WTC11 (cell line): ENCODE data around the gene SH3BGRL. TPM values are rescaled to one million over a fixed set of nuclear protein-coding genes. Genes with fewer than 3 reads are reported as not detected.

Source experiments
- ATAC-seq: fragments of 200-7000 bp; cut with Tn5 transposase; 2 replicates; pipeline ENCODE4 v1.10.0; 2021; ENCODE audit warnings: mild to moderate bottlenecking, moderate library complexity
- CTCF ChIA-PET: fragments of 300-600 bp; sonication (Branson Sonifier 250); formaldehyde crosslinking; loops from one replicate; lab custom pipeline; 2021; ENCODE audit warnings: antibody characterized with exemption; lab: Charles Lee
- POLR2A ChIA-PET: fragments of 350-600 bp; sonication (Branson Sonifier 250); formaldehyde crosslinking; loops from one replicate; lab custom pipeline; 2021; ENCODE audit warnings: antibody characterized with exemption; lab: Charles Lee
- DNase-seq: peaks from one replicate; pipeline ENCODE4 v3.0.0; 2021; ENCODE audit warnings: low spot score
- H3K27ac Mint-ChIP-seq: 2 replicates; pipeline ENCODE4 v1.8.0; 2021; ENCODE audit warnings: mixed read lengths
- H3K27me3 Mint-ChIP-seq: 2 replicates; pipeline ENCODE4 v1.8.0; 2021; ENCODE audit warnings: low read depth, mild to moderate bottlenecking, moderate library complexity, mixed read lengths
- H3K36me3 Mint-ChIP-seq: 2 replicates; pipeline ENCODE4 v1.8.0; 2021; ENCODE audit warnings: mixed read lengths
- H3K4me1 Mint-ChIP-seq: 2 replicates; pipeline ENCODE4 v1.8.0; 2022; ENCODE audit warnings: mixed read lengths
- H3K4me3 Mint-ChIP-seq: 2 replicates; pipeline ENCODE4 v1.8.0; 2021; ENCODE audit warnings: mild to moderate bottlenecking, moderate library complexity, mixed read lengths
- H3K9me3 Mint-ChIP-seq: 2 replicates; pipeline ENCODE4 v1.8.0; 2021; ENCODE audit warnings: mixed read lengths
- AR ChIP-seq: fragments of 250-450 bp; sonication (Bioruptor Pico); IDR thresholded peaks from 2 replicates; pipeline ENCODE4 v1.9.0; 2021; ENCODE audit warnings: mild to moderate bottlenecking
- E2F4 ChIP-seq: sonication (generic); formaldehyde crosslinking; IDR thresholded peaks from 2 replicates; pipeline ENCODE4 v1.8.1; 2022; ENCODE audit warnings: low read depth, mild to moderate bottlenecking, moderate library complexity, missing genetic modification reagents, borderline replicate concordance
- ELF4 ChIP-seq: sonication (generic); formaldehyde crosslinking; IDR thresholded peaks from 2 replicates; pipeline ENCODE4 v1.8.1; 2022; ENCODE audit warnings: low read depth, mild to moderate bottlenecking, moderate library complexity, missing genetic modification reagents
- GABPB1 ChIP-seq: sonication (generic); formaldehyde crosslinking; IDR thresholded peaks from 2 replicates; pipeline ENCODE4 v1.8.1; 2023; ENCODE audit warnings: mild to moderate bottlenecking, missing genetic modification reagents
- HMGXB4 ChIP-seq: sonication (generic); formaldehyde crosslinking; IDR thresholded peaks from 2 replicates; pipeline ENCODE4 v1.8.1; 2023; ENCODE audit warnings: mild to moderate bottlenecking, moderate library complexity, missing genetic modification reagents
- MYBL2 ChIP-seq: sonication (generic); formaldehyde crosslinking; IDR thresholded peaks from 2 replicates; pipeline ENCODE4 v1.8.1; 2023; ENCODE audit warnings: mild to moderate bottlenecking, moderate library complexity, missing genetic modification reagents
- NR3C1 ChIP-seq: sonication (generic); formaldehyde crosslinking; conservative IDR thresholded peaks from 2 replicates; pipeline ENCODE4 v1.8.1; 2023; ENCODE audit warnings: low read depth, mild to moderate bottlenecking, missing genetic modification reagents
- ZBTB43 ChIP-seq: sonication (generic); formaldehyde crosslinking; IDR thresholded peaks from 2 replicates; pipeline ENCODE4 v1.8.1; 2023; ENCODE audit warnings: mild to moderate bottlenecking, missing genetic modification reagents
- ZNF232 ChIP-seq: sonication (generic); formaldehyde crosslinking; IDR thresholded peaks from 2 replicates; pipeline ENCODE4 v1.8.0; 2022; ENCODE audit warnings: mild to moderate bottlenecking, missing genetic modification reagents
- ZNF512 ChIP-seq: sonication (generic); formaldehyde crosslinking; IDR thresholded peaks from 2 replicates; pipeline ENCODE4 v1.8.1; 2022; ENCODE audit warnings: missing genetic modification reagents, borderline replicate concordance
- ZSCAN18 ChIP-seq: fragments of 250-450 bp; sonication (Bioruptor Pico); IDR thresholded peaks from 2 replicates; pipeline ENCODE4 v2.1.2; 2022; ENCODE audit warnings: mild to moderate bottlenecking, moderate library complexity
- total RNA-seq: library from RNA; stranded (reverse); gene quantifications from 3 replicates; pipeline ENCODE4 v1.2.3, GENCODE V29; 2021
- TF ChIP-seq, protein P1 (sequence below): sonication (generic); formaldehyde crosslinking; IDR thresholded peaks from 2 replicates; pipeline ENCODE4 v1.8.0; 2023; ENCODE audit warnings: mild to moderate bottlenecking, missing genetic modification reagents
- TF ChIP-seq, protein P2 (sequence below): fragments of 250-450 bp; sonication (Bioruptor Pico); conservative IDR thresholded peaks from 2 replicates; pipeline ENCODE4 v1.9.0; 2021; ENCODE audit warnings: mild to moderate bottlenecking
- TF ChIP-seq, protein P3 (sequence below): sonication (generic); formaldehyde crosslinking; IDR thresholded peaks from 2 replicates; pipeline ENCODE4 v1.8.0; 2022; ENCODE audit warnings: mild to moderate bottlenecking, missing genetic modification reagents

The SH3BGRL gene
- total RNA-seq, 1 experiment from 2014 or later, result 37.3 TPM

DNA sequence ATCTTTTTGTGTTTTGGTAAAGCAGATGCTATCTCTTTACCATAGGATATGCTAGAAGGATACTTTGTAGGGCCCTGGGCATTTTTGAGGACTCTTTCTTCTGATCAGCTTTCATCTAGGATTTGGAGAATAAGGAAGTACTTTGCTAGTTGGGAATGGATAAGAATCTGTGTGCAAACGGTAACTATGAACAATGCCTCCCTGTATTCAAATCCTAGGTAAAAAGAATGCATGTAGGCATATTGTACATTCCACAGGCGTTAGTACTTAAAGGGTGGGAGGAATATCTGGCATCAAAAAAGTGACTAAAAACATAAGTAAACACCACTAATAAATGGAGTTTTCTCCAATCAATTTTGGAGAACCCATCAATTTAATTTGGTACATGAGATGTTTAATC is 59.7 kb downstream of the SH3BGRL start (continued):
- TF ChIP-seq ZSCAN18 (CRISPR knock-in tag) (no peak), ZBTB43 (CRISPR knock-in tag) (no peak), ZNF232 (CRISPR knock-in tag) (no peak)
- TF ChIP-seq, protein P1, sequence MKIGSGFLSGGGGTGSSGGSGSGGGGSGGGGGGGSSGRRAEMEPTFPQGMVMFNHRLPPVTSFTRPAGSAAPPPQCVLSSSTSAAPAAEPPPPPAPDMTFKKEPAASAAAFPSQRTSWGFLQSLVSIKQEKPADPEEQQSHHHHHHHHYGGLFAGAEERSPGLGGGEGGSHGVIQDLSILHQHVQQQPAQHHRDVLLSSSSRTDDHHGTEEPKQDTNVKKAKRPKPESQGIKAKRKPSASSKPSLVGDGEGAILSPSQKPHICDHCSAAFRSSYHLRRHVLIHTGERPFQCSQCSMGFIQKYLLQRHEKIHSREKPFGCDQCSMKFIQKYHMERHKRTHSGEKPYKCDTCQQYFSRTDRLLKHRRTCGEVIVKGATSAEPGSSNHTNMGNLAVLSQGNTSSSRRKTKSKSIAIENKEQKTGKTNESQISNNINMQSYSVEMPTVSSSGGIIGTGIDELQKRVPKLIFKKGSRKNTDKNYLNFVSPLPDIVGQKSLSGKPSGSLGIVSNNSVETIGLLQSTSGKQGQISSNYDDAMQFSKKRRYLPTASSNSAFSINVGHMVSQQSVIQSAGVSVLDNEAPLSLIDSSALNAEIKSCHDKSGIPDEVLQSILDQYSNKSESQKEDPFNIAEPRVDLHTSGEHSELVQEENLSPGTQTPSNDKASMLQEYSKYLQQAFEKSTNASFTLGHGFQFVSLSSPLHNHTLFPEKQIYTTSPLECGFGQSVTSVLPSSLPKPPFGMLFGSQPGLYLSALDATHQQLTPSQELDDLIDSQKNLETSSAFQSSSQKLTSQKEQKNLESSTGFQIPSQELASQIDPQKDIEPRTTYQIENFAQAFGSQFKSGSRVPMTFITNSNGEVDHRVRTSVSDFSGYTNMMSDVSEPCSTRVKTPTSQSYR (CRISPR knock-in tag), result no peak
- TF ChIP-seq, protein P2, sequence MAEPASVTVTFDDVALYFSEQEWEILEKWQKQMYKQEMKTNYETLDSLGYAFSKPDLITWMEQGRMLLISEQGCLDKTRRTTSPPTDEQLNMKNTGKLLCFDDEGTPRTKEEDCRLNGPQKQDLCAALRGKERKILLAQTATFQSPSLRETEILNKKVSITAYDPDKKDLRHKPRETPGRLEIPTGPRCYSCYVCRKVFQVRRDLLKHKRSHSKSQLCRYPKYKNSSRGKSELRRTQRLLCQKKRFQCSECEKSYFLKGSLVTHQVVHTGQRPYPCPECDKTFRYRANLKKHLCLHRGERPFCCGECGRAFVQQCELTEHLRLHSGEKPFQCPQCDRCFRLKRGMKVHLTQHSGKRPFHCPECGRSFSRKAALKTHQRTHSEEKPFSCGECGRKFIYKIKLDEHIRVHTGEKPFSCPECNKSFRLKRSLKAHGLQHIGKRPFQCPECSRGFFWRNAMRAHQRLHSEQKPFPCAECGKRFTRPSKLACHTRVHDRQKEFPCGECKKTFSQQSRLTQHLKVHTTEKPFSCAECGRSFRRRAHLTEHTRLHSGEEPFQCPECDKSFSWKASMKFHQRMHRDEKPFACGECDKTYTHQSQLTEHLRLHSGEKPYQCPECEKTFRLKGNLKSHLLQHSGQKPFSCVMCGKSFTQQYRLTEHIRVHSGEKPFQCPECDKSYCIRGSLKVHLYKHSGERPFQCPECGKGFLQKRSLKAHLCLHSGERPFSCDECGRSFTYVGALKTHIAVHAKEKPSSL, result no peak

GRCh38 chrX:81263059-81263458 is 61.2 kb downstream of the SH3BGRL start:
- peaks cover 71% of the 10 kb centered on the region for H3K4me1 Mint-ChIP-seq
- H3K4me3 Mint-ChIP-seq, result no peak overlapping the region
- DNase-seq, result no peak
- ChIA-PET POLR2A (no interaction called here), CTCF (no interaction called here)
- H3K9me3 Mint-ChIP-seq, result no peaks in the 10 kb centered on the region
- no peaks in the 10 kb centered on the region for H3K27me3 Mint-ChIP-seq
- H3K27ac Mint-ChIP-seq, result peak overlapping the region; percentile 52
- no peak for TF ChIP-seq ZBTB43 (CRISPR knock-in tag)
- no peak for TF ChIP-seq ZNF512 (CRISPR knock-in tag)
- TF ChIP-seq GABPB1 (CRISPR knock-in tag), result no peak
- TF ChIP-seq, all 79 proteins: peak for 0
- H3K36me3 Mint-ChIP-seq, result no peaks in the 10 kb centered on the region
- ATAC-seq, result peak; percentile 85

- peaks cover 11% of the 10 kb centered on the region for H3K4me1 Mint-ChIP-seq
- no peaks in the 10 kb centered on the region; the same call in 1 of the 2 replicates for H3K27me3 Mint-ChIP-seq
- H3K36me3 Mint-ChIP-seq, result peaks cover 25% of the 10 kb centered on the region
- ChIA-PET POLR2A (no interaction called here), CTCF (no interaction called here)
- no peak overlapping the region for H3K27ac Mint-ChIP-seq
- ATAC-seq (no peak), DNase-seq (no peak)
- H3K9me3 Mint-ChIP-seq, result peaks cover 21% of the 10 kb centered on the region
- no peak overlapping the region for H3K4me3 Mint-ChIP-seq
- TF ChIP-seq, protein P3, sequence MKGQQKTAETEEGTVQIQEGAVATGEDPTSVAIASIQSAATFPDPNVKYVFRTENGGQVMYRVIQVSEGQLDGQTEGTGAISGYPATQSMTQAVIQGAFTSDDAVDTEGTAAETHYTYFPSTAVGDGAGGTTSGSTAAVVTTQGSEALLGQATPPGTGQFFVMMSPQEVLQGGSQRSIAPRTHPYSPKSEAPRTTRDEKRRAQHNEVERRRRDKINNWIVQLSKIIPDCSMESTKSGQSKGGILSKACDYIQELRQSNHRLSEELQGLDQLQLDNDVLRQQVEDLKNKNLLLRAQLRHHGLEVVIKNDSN (CRISPR knock-in tag), result no peak
- TF ChIP-seq MYBL2 (CRISPR knock-in tag), result no peak
- no peak for TF ChIP-seq E2F4 (CRISPR knock-in tag)
- no peak for TF ChIP-seq AR
- TF ChIP-seq NR3C1 (CRISPR knock-in tag), result no peak
- TF ChIP-seq HMGXB4 (CRISPR knock-in tag), result no peak
- TF ChIP-seq ELF4 (CRISPR knock-in tag), result no peak
Observed at GRCh38 chrX:81278616-81279015, 76.7 kb downstream of the SH3BGRL start.
